HepG2 (cell line): ENCODE results near the gene KLHL12. TPM values are rescaled to one million over a fixed set of nuclear protein-coding genes. Genes with fewer than 3 reads are reported as not detected.
A peak's percentile ranks its signal among the peaks of the same experiment; 100 is the strongest.

ENCODE experiments used
- ELK4 ChIP-seq: sonication (generic); formaldehyde crosslinking; IDR thresholded peaks from 2 replicates; pipeline ENCODE4 v1.9.0; 2021; ENCODE audit warnings: missing genetic modification reagents, borderline replicate concordance
- FOXM1 ChIP-seq: sonication (generic); formaldehyde crosslinking; IDR thresholded peaks from 2 replicates; pipeline ENCODE4 v1.5.0; 2020; ENCODE audit warnings: missing genetic modification reagents
- GATA4 ChIP-seq: sonication (generic); IDR thresholded peaks from 2 replicates; pipeline ENCODE4 v1.6.1; 2016; ENCODE audit warnings: antibody characterized with exemption, low read depth, borderline replicate concordance
- HNF1B ChIP-seq: sonication (generic); formaldehyde crosslinking; IDR thresholded peaks from 2 replicates; pipeline ENCODE4 v1.5.1; 2020; ENCODE audit warnings: mild to moderate bottlenecking, moderate library complexity, missing genetic modification reagents
- MATR3 ChIP-seq: sonication (generic); formaldehyde crosslinking; IDR thresholded peaks from 2 replicates; pipeline ENCODE4 v1.4.0; 2020; ENCODE audit warnings: missing genetic modification reagents
- MTA3 ChIP-seq: sonication (generic); formaldehyde crosslinking; IDR thresholded peaks from 2 replicates; pipeline ENCODE4 v1.4.0; 2020; ENCODE audit warnings: missing genetic modification reagents
- NFKB2 ChIP-seq: sonication (generic); formaldehyde crosslinking; IDR thresholded peaks from 2 replicates; pipeline ENCODE4 v1.4.0; 2020; ENCODE audit warnings: missing genetic modification reagents, borderline replicate concordance
- PATZ1 ChIP-seq: sonication (generic); formaldehyde crosslinking; IDR thresholded peaks from 2 replicates; pipeline ENCODE4 v1.4.0; 2020; ENCODE audit warnings: missing genetic modification reagents
- SIX1 ChIP-seq: sonication (generic); formaldehyde crosslinking; IDR thresholded peaks from 2 replicates; pipeline ENCODE4 v1.4.0; 2020; ENCODE audit warnings: missing genetic modification reagents, borderline replicate concordance
- SMARCE1 ChIP-seq: fragments of 450-650 bp; IDR thresholded peaks from 2 replicates; pipeline ENCODE4 v1.6.1; 2017; ENCODE audit warnings: borderline replicate concordance
- TFAP4 ChIP-seq: sonication (generic); IDR thresholded peaks from 2 replicates; pipeline ENCODE4 v1.6.1; 2016; ENCODE audit warnings: low read depth, borderline replicate concordance
- U2AF1 ChIP-seq: fragments of 200-400 bp; formaldehyde crosslinking; optimal IDR thresholded peaks from 2 replicates; pipeline ENCODE3; 2017; ENCODE audit warnings: mild to moderate bottlenecking, low read depth, low read length
- ZBTB43 ChIP-seq: sonication (generic); formaldehyde crosslinking; conservative IDR thresholded peaks from 2 replicates; pipeline ENCODE4 v1.4.0; 2020; ENCODE audit warnings: missing genetic modification reagents
- ZFP62 ChIP-seq: sonication (generic); formaldehyde crosslinking; IDR thresholded peaks from 2 replicates; pipeline ENCODE4 v1.4.0; 2020; ENCODE audit warnings: missing genetic modification reagents
- ZFYVE20 ChIP-seq: sonication (generic); formaldehyde crosslinking; IDR thresholded peaks from 2 replicates; pipeline ENCODE4 v1.8.0; 2023; ENCODE audit warnings: low read depth, mild to moderate bottlenecking, moderate library complexity, missing genetic modification reagents, borderline replicate concordance
- ZNF20 ChIP-seq: sonication (generic); formaldehyde crosslinking; IDR thresholded peaks from 2 replicates; pipeline ENCODE4 v1.4.0; 2020; ENCODE audit warnings: mild to moderate bottlenecking, moderate library complexity, missing genetic modification reagents
- ZNF512 ChIP-seq: sonication (generic); formaldehyde crosslinking; IDR thresholded peaks from 2 replicates; pipeline ENCODE4 v1.4.0; 2020; ENCODE audit warnings: mild to moderate bottlenecking, missing genetic modification reagents
- ZNF557 ChIP-seq: sonication (generic); formaldehyde crosslinking; IDR thresholded peaks from 2 replicates; pipeline ENCODE4 v1.4.0; 2020; ENCODE audit warnings: missing genetic modification reagents
- ZNF775 ChIP-seq: sonication (generic); formaldehyde crosslinking; IDR thresholded peaks from 2 replicates; pipeline ENCODE4 v1.4.0; 2020; ENCODE audit warnings: missing genetic modification reagents, mild to moderate bottlenecking, moderate library complexity, borderline replicate concordance
- ZNF780A ChIP-seq: sonication (generic); formaldehyde crosslinking; IDR thresholded peaks from 2 replicates; pipeline ENCODE4 v1.8.0; 2022; ENCODE audit warnings: mild to moderate bottlenecking, missing genetic modification reagents, moderate library complexity
- polyA plus RNA-seq, 8 experiments: library from polyadenylated mRNA; depleted of rRNA in 3 of 8; stranded (reverse) in 7 of 8; unstranded in 1 of 8; fragments of >200 nt; fragmentation: Illumina TruSeq in 4 of 8; extraction: Trizol in 4 of 8; gene quantifications; 2 replicates each; pipeline versions ENCODE4 v1.2.1 to v1.2.3, GENCODE V29; 2011 to 2016; ENCODE audit warnings: low read depth in 4 of 8, missing spikeins in 1 of 8, mixed read lengths in 1 of 8; ENCODE audit not compliant: insufficient read depth in 1 of 8
- total RNA-seq, 5 experiments: library from RNA; depleted of rRNA; stranded (reverse); fragments of >200 nt; fragmentation: Illumina TruSeq; extraction: Trizol; gene quantifications; 2 replicates each; pipeline ENCODE4 v1.2.3, GENCODE V29; 2016; ENCODE audit warnings: low read depth in 1 of 5

The KLHL12 gene
- total and polyA plus RNA-seq, 2 of the 13 experiments (the other 11 are each of a cell fraction or from before 2014, with no cell fraction given), result 19.2 to 25.2 TPM

GRCh38 chr1:202888531-202889360 lies 38.3 kb downstream of the KLHL12 start, which contains the start of gene RABIF (continued):
- TF ChIP-seq ZFYVE20 (CRISPR knock-in tag) (0 out of 2 replicates have a peak, but pooled peaks have one; percentile 35), U2AF1 (peak; percentile 25), PATZ1 (CRISPR knock-in tag) (peak; percentile 68), ELK4 (CRISPR knock-in tag) (no peak), GATA4 (no peak), SMARCE1 (no peak), TFAP4 (no peak), ZNF512 (no peak), NFKB2 (CRISPR knock-in tag) (peak; percentile 88; the same call in 1 of the 2 replicates), ZNF557 (CRISPR knock-in tag) (no peak), MTA3 (CRISPR knock-in tag) (no peak), ZNF780A (CRISPR knock-in tag) (no peak), ZBTB43 (peak; percentile 70; the same call in 1 of the 2 replicates), MATR3 (CRISPR knock-in tag) (no peak), ZFP62 (no peak), ZNF20 (no peak), ZNF775 (CRISPR knock-in tag) (no peak), FOXM1 (CRISPR knock-in tag) (no peak), SIX1 (CRISPR knock-in tag) (no peak), HNF1B (CRISPR knock-in tag) (0 out of 2 replicates have a peak, but pooled peaks have one; percentile 24)
